ENCODE measurements around the gene THYN1.
"Not testable (repeated sequence)": the region's sequence is repeated elsewhere in the genome, so short reads cannot be mapped to it uniquely, and the experiment has no call there.

The THYN1 gene

DNA sequence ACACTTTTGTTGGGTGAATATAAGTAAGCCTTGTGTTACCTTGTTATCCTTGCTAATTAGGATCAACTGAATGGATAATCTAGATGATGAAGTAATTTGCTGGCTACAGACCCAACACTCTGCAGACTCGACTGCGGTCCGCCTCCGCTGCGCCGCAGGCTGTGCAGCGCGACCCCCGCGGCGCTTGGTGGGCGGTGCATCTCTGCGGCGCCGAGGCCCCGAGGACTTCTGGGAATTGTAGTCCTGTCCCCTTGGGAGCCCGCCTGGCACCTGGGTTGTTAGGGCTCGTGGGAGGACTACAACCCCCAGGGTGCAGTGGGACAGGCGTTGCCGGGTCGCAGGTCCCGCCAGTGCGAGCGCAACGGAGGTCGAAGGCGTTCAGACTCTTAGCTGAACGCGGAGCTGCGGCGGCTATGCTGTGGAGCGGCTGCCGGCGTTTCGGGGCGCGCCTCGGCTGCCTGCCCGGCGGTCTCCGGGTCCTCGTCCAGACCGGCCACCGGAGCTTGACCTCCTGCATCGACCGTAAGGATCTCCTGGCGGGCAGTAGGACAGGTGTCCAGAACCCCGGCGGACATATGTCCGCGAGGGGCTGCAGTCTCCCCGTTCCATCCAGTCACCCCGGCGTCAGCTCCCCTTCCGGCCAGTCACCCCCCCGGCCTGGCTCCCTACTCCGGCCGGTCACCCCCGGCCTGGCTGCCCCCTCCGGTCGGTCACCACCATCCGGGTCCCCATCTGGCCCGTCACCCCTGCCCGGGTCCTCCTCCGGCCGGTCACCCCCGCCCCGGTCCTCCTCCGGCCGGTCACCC, at the start of gene THYN1, which contains the start of gene ACAD8:
TSS of gene THYN1 (minus strand) at position 165 of the 806 bp plus-strand sequence. CDS start 470 bp downstream, outside the sequence.
TSS of gene ACAD8 (plus strand) at position 381 of the 806 bp plus-strand sequence. CDS start at position 414, 33 bp downstream.
- DNase-seq, result peak; percentile 94 to 99

GRCh38 chr11:134294664-134295063, 41.5 kb upstream of the THYN1 start:
- DNase-seq, result no peak

GRCh38 chr11:134293119-134294113, 40.3 kb upstream of the THYN1 start:
- DNase-seq, result no peak

- DNase-seq, result no peak
Measured at GRCh38 chr11:134292661-134293060, 39.5 kb upstream of the THYN1 start.

GRCh38 chr11:134291196-134291595, 38.0 kb upstream of the THYN1 start:
- DNase-seq, result no peak

GRCh38 chr11:134290646-134291045, 37.5 kb upstream of the THYN1 start:
- DNase-seq, result no peak

- no peak for DNase-seq
Measured at GRCh38 chr11:134289789-134290188, 36.6 kb upstream of the THYN1 start.

DNA sequence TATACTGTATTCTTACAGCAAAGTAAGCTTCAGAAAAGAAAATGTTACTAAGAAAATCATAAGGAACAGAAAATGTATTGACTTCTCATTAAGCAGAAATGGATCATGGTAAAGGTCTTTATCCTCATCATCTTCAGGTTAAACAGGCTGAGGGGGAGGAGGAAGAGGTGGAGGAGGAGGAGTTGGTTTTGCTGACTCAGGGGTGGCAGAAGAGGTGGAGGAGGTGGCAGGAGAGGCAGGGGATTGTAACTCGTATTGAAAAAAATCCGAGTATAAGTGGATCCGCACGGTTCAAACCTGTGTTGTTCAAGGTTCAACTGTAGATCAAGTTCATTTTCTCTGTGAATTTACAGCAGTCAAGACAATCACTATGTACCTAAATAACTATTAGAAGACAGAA, 36.0 kb upstream of the THYN1 start:
- no peak for DNase-seq

GRCh38 chr11:134288486-134288885, 35.3 kb upstream of the THYN1 start:
- DNase-seq, result no peak

DNA sequence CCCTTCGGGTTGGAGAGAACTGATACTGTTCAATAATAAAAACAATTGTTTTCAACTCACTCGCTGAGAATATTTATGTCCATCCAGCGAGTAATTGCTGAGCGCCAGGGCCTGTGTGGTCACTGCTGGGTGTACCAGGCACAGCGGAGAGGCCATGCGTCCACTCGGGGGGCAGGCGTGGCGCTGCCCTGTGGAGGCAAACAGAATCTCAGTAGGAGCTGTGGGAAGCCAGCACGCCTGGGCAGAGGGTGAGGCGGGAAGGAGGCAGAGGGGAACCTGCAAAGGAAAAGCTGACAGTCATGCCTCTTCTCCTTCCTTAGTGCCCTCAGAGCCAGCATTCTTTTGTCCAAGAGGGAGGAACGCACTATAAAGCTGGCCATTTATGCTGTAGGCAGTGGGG, 34.4 kb upstream of the THYN1 start:
- DNase-seq, result no peak

GRCh38 chr11:134284349-134284748, 31.2 kb upstream of the THYN1 start:
- not testable (repeated sequence) for DNase-seq

DNA sequence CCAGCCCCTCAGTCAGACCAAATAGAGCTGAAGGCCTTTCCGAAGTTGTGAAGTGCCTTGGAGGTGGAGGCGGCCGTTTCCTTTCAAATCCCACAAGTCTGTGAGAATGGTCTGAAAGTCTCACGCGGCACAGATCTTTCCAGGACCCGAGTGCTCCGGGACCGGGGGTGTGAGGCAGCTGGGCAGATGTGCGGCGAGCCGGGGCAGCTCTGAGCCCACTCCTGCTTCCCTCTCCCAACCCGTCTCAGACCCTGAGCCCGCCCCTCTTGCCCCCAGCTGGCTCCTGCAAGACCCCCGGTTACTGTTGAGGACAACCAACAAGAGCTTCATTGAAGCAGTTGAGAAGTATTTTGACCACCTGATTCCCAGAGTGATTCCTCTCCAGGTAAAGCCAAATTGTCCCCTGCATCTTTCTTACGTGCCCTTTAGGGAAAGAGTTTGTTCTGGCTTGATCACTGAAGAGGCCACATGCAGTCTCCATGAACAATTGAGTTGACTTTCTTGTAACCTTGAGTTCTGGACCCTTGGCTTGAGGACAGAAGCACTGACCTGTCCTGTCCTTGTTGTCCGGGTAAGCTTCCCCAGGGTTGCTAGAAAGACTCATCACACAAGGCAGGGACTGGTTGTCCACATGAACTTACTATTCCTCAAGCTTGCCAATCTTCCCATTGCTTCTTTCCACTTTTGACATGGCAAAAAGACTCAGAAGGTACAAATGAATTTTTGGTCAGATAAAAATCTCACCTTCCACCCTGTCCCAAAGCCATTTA, 30.5 kb upstream of the THYN1 start:
- no peak for DNase-seq

GRCh38 chr11:134282121-134283045, 29.2 kb upstream of the THYN1 start:
- no peak for DNase-seq

DNA sequence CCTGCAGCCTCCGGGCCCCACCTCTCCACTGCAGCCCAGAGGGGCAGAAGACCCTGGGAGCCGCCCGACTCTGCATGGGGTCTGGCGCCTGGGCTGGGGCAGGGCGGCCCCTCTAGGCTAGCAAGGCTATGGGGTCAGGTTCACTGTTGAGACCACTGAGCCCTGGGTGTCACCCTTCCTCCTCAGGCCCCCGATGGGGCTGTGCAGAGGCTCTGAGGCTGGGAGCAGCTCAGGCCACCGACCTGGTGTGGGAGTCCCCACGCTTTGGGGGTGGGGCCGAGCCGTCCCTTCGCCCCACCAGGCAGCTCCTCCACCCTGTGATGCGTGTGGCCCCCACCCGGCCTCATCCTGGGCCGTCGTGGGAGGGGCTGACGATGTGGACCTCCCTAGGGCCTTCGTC, 28.5 kb upstream of the THYN1 start:
- not testable (repeated sequence) for DNase-seq

DNA sequence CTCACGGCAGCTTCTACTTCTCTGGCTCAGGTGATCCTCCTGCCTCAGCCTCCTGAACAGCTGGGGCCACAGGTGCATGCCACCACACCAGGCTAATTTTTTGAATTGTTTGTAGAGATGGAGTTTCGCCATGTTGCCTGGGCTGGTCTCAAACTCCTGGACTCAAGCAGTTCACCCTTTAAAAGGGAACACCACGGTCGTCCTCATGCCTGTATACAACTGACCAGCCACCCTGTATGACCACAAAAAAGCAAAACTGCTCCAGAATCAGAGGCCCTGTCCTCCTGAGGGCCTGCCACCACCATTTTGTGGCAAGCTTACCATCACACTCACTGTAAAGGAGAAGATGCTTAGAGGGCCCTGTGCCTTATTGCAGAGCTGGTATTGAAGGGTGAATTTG, 25.2 kb upstream of the THYN1 start:
- no peak for DNase-seq

- DNase-seq, result no peak
Measured at GRCh38 chr11:134277183-134278001, 24.2 kb upstream of the THYN1 start.

DNA sequence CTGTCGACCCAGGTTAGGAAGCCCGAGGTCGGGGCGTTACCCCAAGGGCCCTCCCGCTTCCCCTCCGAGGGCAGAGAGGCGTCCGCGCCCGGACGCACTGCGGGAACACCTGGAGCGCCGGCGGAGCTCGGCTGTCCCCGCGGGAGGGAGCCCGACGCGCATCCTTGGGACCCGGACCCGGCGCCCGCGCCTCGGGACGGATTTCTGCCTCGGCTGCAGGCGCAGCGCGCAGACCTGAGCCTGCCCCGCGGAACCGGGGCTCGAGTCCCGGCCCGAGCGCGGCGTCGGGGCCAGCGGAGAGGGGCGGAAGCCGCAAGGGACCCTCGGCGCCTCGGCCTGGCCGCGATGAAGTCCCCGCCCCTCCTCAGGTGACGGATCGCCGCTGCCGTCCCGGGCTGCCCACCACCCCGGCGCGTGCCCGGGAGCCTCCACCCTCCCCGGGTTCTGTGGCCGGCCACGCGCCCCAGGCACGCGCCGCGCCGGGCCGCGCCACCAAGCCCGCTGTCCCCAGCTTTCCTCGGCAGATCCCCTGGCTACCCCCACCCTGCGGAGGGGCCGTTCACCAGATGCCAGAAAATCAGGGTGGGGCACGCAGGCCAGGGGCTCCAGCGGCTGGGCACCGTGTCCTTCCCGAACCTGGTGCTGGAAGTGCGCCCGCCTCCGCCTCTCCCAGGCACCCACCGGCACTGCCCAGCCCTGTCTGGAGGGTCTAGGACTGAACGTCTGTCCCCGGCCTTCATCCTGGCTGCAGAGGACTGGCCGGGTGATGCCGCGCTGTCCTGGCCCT, 23.4 kb upstream of the THYN1 start:
- DNase-seq, result no peak

DNA sequence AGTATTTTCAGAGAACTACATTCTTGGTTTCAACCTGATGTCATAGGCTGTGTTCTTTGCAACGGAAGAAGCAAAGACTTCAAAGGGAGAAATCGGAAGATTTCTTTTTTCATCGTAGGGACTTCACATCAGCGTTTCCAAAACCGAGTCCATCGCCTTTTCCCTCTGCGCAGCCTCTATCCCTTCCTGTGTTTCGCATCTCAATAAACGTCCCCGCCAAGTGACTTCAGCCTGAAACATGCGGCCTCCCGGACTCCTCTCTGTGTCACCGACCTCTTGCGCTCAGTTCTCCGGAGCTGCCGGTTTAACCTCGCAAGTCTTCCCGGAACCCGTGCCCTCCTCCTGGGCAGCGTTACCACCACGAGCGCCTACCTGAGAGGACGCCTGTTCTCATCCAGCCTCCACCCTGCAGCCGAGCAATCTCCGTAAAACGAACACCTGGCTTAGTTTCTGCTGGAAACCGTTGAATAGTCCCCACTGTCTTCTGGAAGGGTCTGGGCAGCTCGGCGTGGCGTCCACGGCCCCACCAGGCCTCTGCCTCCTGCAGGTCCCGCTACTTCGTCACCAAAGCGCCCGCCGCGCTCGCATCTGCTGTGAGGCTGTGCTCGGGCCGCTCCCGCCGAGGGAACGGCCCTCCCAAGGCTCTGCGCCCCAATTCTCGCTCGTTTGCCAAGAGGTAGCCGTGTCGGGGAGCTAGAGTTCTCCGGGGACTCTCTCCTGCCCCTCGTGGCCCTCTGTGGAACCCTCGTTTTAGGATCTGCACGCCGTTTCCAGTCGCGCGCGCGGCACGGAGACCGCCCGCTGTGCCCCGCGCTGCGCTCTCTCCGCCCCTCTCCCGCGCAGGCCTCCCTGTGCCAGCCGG, 22.6 kb upstream of the THYN1 start, which contains the start of gene GLB1L3:
TSS of gene GLB1L3 (plus strand) at position 846 of the 862 bp plus-strand sequence. CDS start 362 bp downstream, outside the sequence.
- no peak for DNase-seq

DNA sequence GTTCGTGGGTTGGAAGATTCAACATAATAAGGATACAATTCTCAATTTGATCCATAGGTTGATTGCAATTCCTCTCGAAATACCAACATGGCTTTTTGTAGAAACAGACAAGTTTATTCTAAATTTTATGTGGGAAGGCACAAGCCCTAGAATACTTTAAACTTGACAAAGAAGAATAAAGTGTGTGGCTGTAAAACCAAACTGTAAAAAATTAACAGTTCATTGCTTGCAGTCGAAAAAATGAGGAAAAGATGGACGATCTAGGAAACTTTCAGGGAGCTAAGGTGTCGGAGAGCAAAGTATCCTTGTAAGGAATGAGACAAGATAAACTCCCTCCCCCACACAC, 22.0 kb upstream of the THYN1 start:
- DNase-seq, result no peak
